Chondrocyte (in vitro differentiated cells): ENCODE results near the gene BCAM. TPM values are rescaled to one million over a fixed set of nuclear protein-coding genes. Genes with fewer than 3 reads are reported as not detected.

Experiments used
- DNase-seq: peaks from one replicate; pipeline ENCODE4 v3.0.0; 2021; ENCODE audit warnings: mixed read lengths, low spot score
- H3K27ac Mint-ChIP-seq: one replicate; pipeline ENCODE4 v1.8.0; 2021; ENCODE audit warnings: mild to moderate bottlenecking, moderate library complexity, mixed read lengths; ENCODE audit not compliant: unreplicated experiment
- H3K27me3 Mint-ChIP-seq: 2 replicates; pipeline ENCODE4 v1.8.0; 2021; ENCODE audit warnings: low read depth, mixed read lengths
- H3K36me3 Mint-ChIP-seq: 2 replicates; pipeline ENCODE4 v1.8.0; 2021; ENCODE audit warnings: low read depth, mixed read lengths
- H3K4me1 Mint-ChIP-seq: 2 replicates; pipeline ENCODE4 v1.8.0; 2021; ENCODE audit warnings: low read depth, mild to moderate bottlenecking, mixed read lengths
- H3K4me3 Mint-ChIP-seq: one replicate; pipeline ENCODE4 v1.8.0; 2021; ENCODE audit warnings: mild to moderate bottlenecking, moderate library complexity, mixed read lengths; ENCODE audit not compliant: unreplicated experiment
- H3K9me3 Mint-ChIP-seq: 2 replicates; pipeline ENCODE4 v1.8.0; 2021; ENCODE audit warnings: low read depth, mixed read lengths
- total RNA-seq: library from RNA; stranded (reverse); gene quantifications from 3 replicates; pipeline ENCODE4 v1.2.1, GENCODE V29; 2021
- TF ChIP-seq, protein P1 (sequence below): fragments of 200-600 bp; sonication (generic); IDR thresholded peaks from 2 replicates; pipeline ENCODE4 v1.5.0; 2021; ENCODE audit warnings: antibody characterized with exemption, mild to moderate bottlenecking, moderate library complexity

BCAM gene
- total RNA-seq, 1 donor from 2014 or later: 15.1 TPM

- DNase-seq: no peak
- no peaks in the 10 kb centered on the region for H3K9me3 Mint-ChIP-seq
- H3K36me3 Mint-ChIP-seq: peaks cover 24% of the 10 kb centered on the region
- no peak overlapping the region for H3K4me3 Mint-ChIP-seq
- TF ChIP-seq, protein P1, sequence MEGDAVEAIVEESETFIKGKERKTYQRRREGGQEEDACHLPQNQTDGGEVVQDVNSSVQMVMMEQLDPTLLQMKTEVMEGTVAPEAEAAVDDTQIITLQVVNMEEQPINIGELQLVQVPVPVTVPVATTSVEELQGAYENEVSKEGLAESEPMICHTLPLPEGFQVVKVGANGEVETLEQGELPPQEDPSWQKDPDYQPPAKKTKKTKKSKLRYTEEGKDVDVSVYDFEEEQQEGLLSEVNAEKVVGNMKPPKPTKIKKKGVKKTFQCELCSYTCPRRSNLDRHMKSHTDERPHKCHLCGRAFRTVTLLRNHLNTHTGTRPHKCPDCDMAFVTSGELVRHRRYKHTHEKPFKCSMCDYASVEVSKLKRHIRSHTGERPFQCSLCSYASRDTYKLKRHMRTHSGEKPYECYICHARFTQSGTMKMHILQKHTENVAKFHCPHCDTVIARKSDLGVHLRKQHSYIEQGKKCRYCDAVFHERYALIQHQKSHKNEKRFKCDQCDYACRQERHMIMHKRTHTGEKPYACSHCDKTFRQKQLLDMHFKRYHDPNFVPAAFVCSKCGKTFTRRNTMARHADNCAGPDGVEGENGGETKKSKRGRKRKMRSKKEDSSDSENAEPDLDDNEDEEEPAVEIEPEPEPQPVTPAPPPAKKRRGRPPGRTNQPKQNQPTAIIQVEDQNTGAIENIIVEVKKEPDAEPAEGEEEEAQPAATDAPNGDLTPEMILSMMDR: no peak
- H3K27ac Mint-ChIP-seq: peak overlapping the region; percentile 70
- no peaks in the 10 kb centered on the region for H3K27me3 Mint-ChIP-seq
- H3K4me1 Mint-ChIP-seq: peaks cover 30% of the 10 kb centered on the region
Observed at GRCh38 chr19:44867578-44867977, 58.7 kb downstream of the BCAM start.

- no peak for DNase-seq
- H3K27me3 Mint-ChIP-seq: no peaks in the 10 kb centered on the region
- H3K9me3 Mint-ChIP-seq: no peaks in the 10 kb centered on the region
- H3K4me1 Mint-ChIP-seq: peaks cover 33% of the 10 kb centered on the region
- TF ChIP-seq, protein P1: no peak
- peak overlapping the region; percentile 62 for H3K27ac Mint-ChIP-seq
- peaks cover 36% of the 10 kb centered on the region for H3K36me3 Mint-ChIP-seq
- H3K4me3 Mint-ChIP-seq: no peak overlapping the region
Observed at GRCh38 chr19:44869733-44870470, 61.0 kb downstream of the BCAM start.

Other genes with a start within 250 kb of the BCAM start
- gene IGSF23, start 195.5 kb upstream of the BCAM start, total RNA-seq: not detected in 3 replicates
- gene PVR, start 165.2 kb upstream of the BCAM start, total RNA-seq: 44.4 to 93.2 TPM (median 89.7 TPM) in 3 replicates
- gene CEACAM19, start 137.6 kb upstream of the BCAM start, total RNA-seq: 5.2 to 6.5 TPM (median 5.4 TPM) in 3 replicates
- gene CEACAM16, start 110.0 kb upstream of the BCAM start, total RNA-seq: not detected in 3 replicates
- 9.2 to 14.9 TPM (median 11.8 TPM) in 3 replicates for gene BCL3, start 60.4 kb upstream of the BCAM start, total RNA-seq
- gene CBLC, start 31.2 kb upstream of the BCAM start, total RNA-seq: not detected in 3 replicates
- 88.9 to 120 TPM (median 116 TPM) in 3 replicates for gene NECTIN2, start 37.2 kb downstream of the BCAM start, total RNA-seq
- gene TOMM40, start 82.2 kb downstream of the BCAM start, total RNA-seq: 39.0 to 46.1 TPM (median 40.9 TPM) in 3 replicates
- 47.1 to 178 TPM (median 170 TPM) in 3 replicates for gene APOE, start 96.7 kb downstream of the BCAM start, total RNA-seq
- 2.2 to 6.9 TPM in 2 of 3 replicates, not detected in the other for gene APOC1, start 105.5 kb downstream of the BCAM start, total RNA-seq
- gene APOC4, start 133.1 kb downstream of the BCAM start, total RNA-seq: not detected in 3 replicates
- not detected in 3 replicates for gene APOC2, start 136.9 kb downstream of the BCAM start, total RNA-seq
- gene CLPTM1, start 146.3 kb downstream of the BCAM start, total RNA-seq: 91.4 to 122 TPM (median 96.3 TPM) in 3 replicates
- gene RELB, start 192.4 kb downstream of the BCAM start, total RNA-seq: 7.4 to 11.0 TPM (median 9.8 TPM) in 3 replicates
- 43.4 to 63.6 TPM (median 49.1 TPM) in 3 replicates for gene CLASRP, start 229.9 kb downstream of the BCAM start, total RNA-seq